HepG2 (cell line): ENCODE data around the gene BCAM. TPM values are rescaled to one million over a fixed set of nuclear protein-coding genes. Genes with fewer than 3 reads are reported as not detected.

Source experiments
- BCL3 ChIP-seq: sonication (generic); formaldehyde crosslinking; IDR thresholded peaks from 2 replicates; pipeline ENCODE4 v1.5.1; 2020; ENCODE audit warnings: mild to moderate bottlenecking, missing genetic modification reagents, moderate library complexity
- ELK4 ChIP-seq: sonication (generic); formaldehyde crosslinking; IDR thresholded peaks from 2 replicates; pipeline ENCODE4 v1.9.0; 2021; ENCODE audit warnings: missing genetic modification reagents, borderline replicate concordance
- FOXK1 ChIP-seq: sonication (generic); formaldehyde crosslinking; IDR thresholded peaks from 2 replicates; pipeline ENCODE4 v1.4.0; 2020; ENCODE audit warnings: low read depth, missing genetic modification reagents, borderline replicate concordance
- FOXP1 ChIP-seq, 2 experiments: fragments of 450-650 bp in 1 of 2; IDR thresholded peaks; 2 replicates each; pipeline ENCODE4 v1.6.1; 2017 to 2018; ENCODE audit warnings: antibody characterized with exemption in 1 of 2
- HIC2 ChIP-seq: sonication (generic); formaldehyde crosslinking; IDR thresholded peaks from 2 replicates; pipeline ENCODE4 v1.9.0; 2022; ENCODE audit warnings: low read depth, missing genetic modification reagents
- HNF4A ChIP-seq: sonication (generic); formaldehyde crosslinking; IDR thresholded peaks from 2 replicates; pipeline ENCODE4 v1.4.0; 2020; ENCODE audit warnings: missing genetic modification reagents
- KLF15 ChIP-seq: sonication (generic); formaldehyde crosslinking; IDR thresholded peaks from 2 replicates; pipeline ENCODE4 v1.8.1; 2023; ENCODE audit warnings: borderline replicate concordance, mild to moderate bottlenecking, inconsistent platforms, missing genetic modification reagents, mixed read lengths
- MXI1 ChIP-seq: IDR thresholded peaks from 3 replicates; pipeline ENCODE4 v1.6.1; 2012; ENCODE audit warnings: low read depth, low read length, inconsistent platforms, borderline replicate concordance
- PATZ1 ChIP-seq: sonication (generic); formaldehyde crosslinking; IDR thresholded peaks from 2 replicates; pipeline ENCODE4 v1.4.0; 2020; ENCODE audit warnings: missing genetic modification reagents
- PAXIP1 ChIP-seq: sonication (generic); formaldehyde crosslinking; conservative IDR thresholded peaks from 2 replicates; pipeline ENCODE4 v1.4.0; 2020; ENCODE audit warnings: mild to moderate bottlenecking, missing genetic modification reagents, moderate library complexity
- POLR2G ChIP-seq: fragments of 200-400 bp; formaldehyde crosslinking; IDR thresholded peaks from 2 replicates; pipeline ENCODE4 v1.6.1; 2018; ENCODE audit warnings: mild to moderate bottlenecking, low read depth, low read length, moderate library complexity
- SETDB1 ChIP-seq: sonication (generic); formaldehyde crosslinking; IDR thresholded peaks from 2 replicates; pipeline ENCODE4 v1.5.1; 2020; ENCODE audit warnings: missing genetic modification reagents, mild to moderate bottlenecking, borderline replicate concordance
- SMAD3 ChIP-seq: sonication (generic); formaldehyde crosslinking; IDR thresholded peaks from 2 replicates; pipeline ENCODE4 v1.4.0; 2020; ENCODE audit warnings: missing genetic modification reagents
- XBP1 ChIP-seq: sonication (generic); formaldehyde crosslinking; IDR thresholded peaks from 2 replicates; pipeline ENCODE4 v1.5.0; 2020; ENCODE audit warnings: missing genetic modification reagents
- ZNF205 ChIP-seq: IDR thresholded peaks from 2 replicates; pipeline ENCODE4 v1.6.1; 2018; ENCODE audit warnings: missing biosample characterization, missing genetic modification reagents
- ZNF564 ChIP-seq: sonication (generic); formaldehyde crosslinking; IDR thresholded peaks from 2 replicates; pipeline ENCODE4 v1.8.1; 2023; ENCODE audit warnings: mild to moderate bottlenecking, missing genetic modification reagents
- ZSCAN31 ChIP-seq: sonication (generic); formaldehyde crosslinking; IDR thresholded peaks from 2 replicates; pipeline ENCODE4 v1.5.0; 2020; ENCODE audit warnings: low read depth, mild to moderate bottlenecking, missing genetic modification reagents
- polyA plus RNA-seq, 8 experiments: library from polyadenylated mRNA; depleted of rRNA in 3 of 8; stranded (reverse) in 7 of 8; unstranded in 1 of 8; fragments of >200 nt; fragmentation: Illumina TruSeq in 4 of 8; extraction: Trizol in 4 of 8; gene quantifications; 2 replicates each; pipeline versions ENCODE4 v1.2.1 to v1.2.3, GENCODE V29; 2011 to 2016; ENCODE audit warnings: low read depth in 4 of 8, missing spikeins in 1 of 8, mixed read lengths in 1 of 8; ENCODE audit not compliant: insufficient read depth in 1 of 8
- total RNA-seq, 5 experiments: library from RNA; depleted of rRNA; stranded (reverse); fragments of >200 nt; fragmentation: Illumina TruSeq; extraction: Trizol; gene quantifications; 2 replicates each; pipeline ENCODE4 v1.2.3, GENCODE V29; 2016; ENCODE audit warnings: low read depth in 1 of 5

BCAM gene
- total and polyA plus RNA-seq, 2 of the 13 experiments (the other 11 are each of a cell fraction or from before 2014, with no cell fraction given) = 51.2 to 62.7 TPM

GRCh38 chr19:44812142-44812718, 3.3 kb downstream of the BCAM start (continued):
- TF ChIP-seq PAXIP1 (CRISPR knock-in tag) (peak; percentile 94), SETDB1 (no peak), ZNF564 (peak; percentile 51; the same call in 1 of the 2 replicates), HNF4A (CRISPR knock-in tag) (peak; percentile 94), FOXP1 (IDR thresholded peaks at IDR 0.05) (no peak), FOXP1 (CRISPR knock-in tag; IDR thresholded peaks at IDR 0.05) (peak; percentile 22; the same call in 1 of the 2 replicates), KLF15 (no peak), HIC2 (CRISPR knock-in tag) (0 out of 2 replicates have a peak, but pooled peaks have one; percentile 35), PATZ1 (CRISPR knock-in tag) (peak; percentile 91), BCL3 (CRISPR knock-in tag) (peak; percentile 28; the same call in 1 of the 2 replicates), ZSCAN31 (no peak), ZNF205 (CRISPR knock-in tag) (peak; percentile 51; the same call in 1 of the 2 replicates), FOXK1 (CRISPR knock-in tag) (no peak), XBP1 (CRISPR knock-in tag) (no peak), MXI1 (no peak), POLR2G (0 out of 2 replicates have a peak, but pooled peaks have one; percentile 37), SMAD3 (CRISPR knock-in tag) (no peak), ELK4 (CRISPR knock-in tag) (no peak)
